K562 (cell line): ENCODE measurements around the gene DPEP3. TPM values are rescaled to one million over a fixed set of nuclear protein-coding genes. Genes with fewer than 3 reads are reported as not detected.

Source experiments
- FOXK1 ChIP-seq: sonication (generic); formaldehyde crosslinking; IDR thresholded peaks from 2 replicates; pipeline ENCODE4 v1.8.0; 2022; ENCODE audit warnings: missing genetic modification reagents, mild to moderate bottlenecking, borderline replicate concordance
- HEY1 ChIP-seq: fragments of 250-450 bp; sonication (Bioruptor Pico); IDR thresholded peaks from 2 replicates; pipeline ENCODE4 v1.5.0; 2020; ENCODE audit warnings: mild to moderate bottlenecking, moderate library complexity, borderline replicate concordance
- JUN ChIP-seq, 2 experiments: sonication (generic) in 1 of 2; formaldehyde crosslinking in 1 of 2; IDR thresholded peaks; 2 replicates each; pipeline versions ENCODE4 v1.6.1 to v1.8.0; 2012 to 2022; ENCODE audit warnings: borderline replicate concordance in 2 of 2, mild to moderate bottlenecking in 2 of 2, improper control_type of control experiment in 1 of 2, low read depth in 1 of 2, low read length in 1 of 2, missing genetic modification reagents in 1 of 2
- LCOR ChIP-seq: sonication (generic); formaldehyde crosslinking; IDR thresholded peaks from 2 replicates; pipeline ENCODE4 v1.8.0; 2022; ENCODE audit warnings: mild to moderate bottlenecking, missing genetic modification reagents
- NR1H2 ChIP-seq: sonication (generic); formaldehyde crosslinking; IDR thresholded peaks from 2 replicates; pipeline ENCODE4 v1.4.0; 2020; ENCODE audit warnings: mild to moderate bottlenecking, missing genetic modification reagents
- RBFOX2 ChIP-seq: fragments of 200-400 bp; formaldehyde crosslinking; IDR thresholded peaks from 2 replicates; pipeline ENCODE4 v1.6.1; 2017; ENCODE audit warnings: low read depth, mild to moderate bottlenecking, low read length, moderate library complexity
- ZNF212 ChIP-seq: fragments of 450-650 bp; formaldehyde crosslinking; IDR thresholded peaks from 2 replicates; pipeline ENCODE4 v1.4.0; 2020; ENCODE audit warnings: mild to moderate bottlenecking
- ZNF41 ChIP-seq: fragments of 250-450 bp; sonication (Bioruptor Pico); conservative IDR thresholded peaks from 2 replicates; pipeline ENCODE4 v1.4.0; 2020; ENCODE audit warnings: mild to moderate bottlenecking
- polyA plus RNA-seq, 8 experiments: library from polyadenylated mRNA; depleted of rRNA in 4 of 8; stranded (reverse) in 5 of 8; unstranded in 3 of 8; fragments of >200 nt; fragmentation: Nextera tagmentation in 2 of 8; fragmentation: Illumina TruSeq in 1 of 8; extraction: Ambion mirVana in 2 of 8; extraction: Trizol in 1 of 8; gene quantifications; 2 replicates each; pipeline versions ENCODE4 v1.2.1 to v1.2.3, GENCODE V29; 2011 to 2014; ENCODE audit warnings: inconsistent platforms in 1 of 8, missing spikeins in 1 of 8
- total RNA-seq, 7 experiments: library from RNA; depleted of rRNA in 6 of 7; stranded (reverse); fragments of >200 nt in 6 of 7; fragmentation: Illumina TruSeq in 2 of 7; extraction: Trizol in 2 of 7; gene quantifications; 2 replicates each; pipeline versions ENCODE4 v1.2.1 to v1.2.3, GENCODE V29; 2011 to 2021; ENCODE audit warnings: low replicate concordance in 1 of 7
- TF ChIP-seq, protein P1 (sequence below), 2 experiments: fragments of 450-650 bp; IDR thresholded peaks; 2 replicates each; pipeline ENCODE4 v1.6.1; 2016; ENCODE audit warnings: mild to moderate bottlenecking in 2 of 2, borderline replicate concordance in 1 of 2, low read depth in 1 of 2, moderate library complexity in 1 of 2
- TF ChIP-seq, protein P2 (sequence below): fragments of 250-450 bp; sonication (Bioruptor Pico); IDR thresholded peaks from 2 replicates; pipeline ENCODE4 v1.8.0; 2022; ENCODE audit warnings: moderate library complexity, mild to moderate bottlenecking, inconsistent platforms
- TF ChIP-seq, protein P3 (sequence below): IDR thresholded peaks from 2 replicates; pipeline ENCODE4 v1.6.1; 2014; ENCODE audit warnings: antibody characterized with exemption
- TF ChIP-seq, protein P4 (sequence below), 3 experiments: fragments of 200-800 bp in 1 of 3; sonication (Bioruptor generic) in 1 of 3; sonication (generic) in 1 of 3; formaldehyde crosslinking in 1 of 3; IDR thresholded peaks; 2 replicates each; pipeline versions ENCODE4 v1.6.1 to v1.8.0; 2016 to 2022; ENCODE audit warnings: mild to moderate bottlenecking in 2 of 3, missing compliant biosample characterization in 2 of 3, missing genetic modification characterization in 2 of 3, missing genetic modification reagents in 1 of 3

Gene DPEP3
- total and polyA plus RNA-seq, 9 of the 15 experiments (the other 6 are each of a cell fraction or from before 2014, with no cell fraction given): not detected

DNA sequence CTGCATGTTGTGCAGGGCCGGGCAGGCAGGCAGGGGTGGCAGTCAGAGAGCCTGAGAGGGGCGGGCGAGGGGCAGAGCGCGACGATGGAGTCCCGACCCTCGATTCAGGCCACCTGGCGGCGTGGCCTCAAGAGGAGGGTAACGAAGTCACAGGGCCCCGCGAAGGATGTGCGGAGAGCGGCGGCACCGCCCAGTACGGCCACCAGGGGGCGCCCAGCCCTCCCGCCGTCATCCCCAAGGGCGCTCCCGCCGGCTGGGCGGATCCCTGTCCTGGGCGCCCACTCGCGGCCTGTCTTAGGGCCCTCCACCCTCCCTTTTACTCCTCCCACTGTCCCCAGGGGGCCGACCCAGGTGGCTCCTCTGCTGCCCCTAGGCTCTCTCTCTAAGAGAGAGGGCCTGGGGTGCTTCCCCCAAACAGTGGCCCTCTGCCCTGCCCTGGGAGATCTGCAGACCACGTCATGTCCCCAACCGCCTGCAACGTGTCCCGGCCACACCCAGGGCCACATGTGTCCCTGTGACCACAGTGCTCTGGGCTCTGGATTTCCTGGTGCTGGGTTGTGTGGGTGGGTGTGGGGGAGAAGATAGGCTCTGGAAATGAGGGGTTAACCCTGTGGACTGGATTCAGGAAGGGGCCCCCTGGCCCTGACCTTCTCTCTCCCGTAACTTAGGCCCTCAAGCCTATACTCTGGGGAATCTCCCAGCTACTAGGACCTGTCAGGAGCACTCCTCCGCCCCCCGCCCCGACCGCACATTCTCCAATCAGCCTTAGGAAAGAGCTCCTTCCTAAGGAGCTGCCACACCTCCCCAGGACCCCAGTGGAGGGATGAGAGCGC lies 13.1 kb upstream of the DPEP3 start (continued):
- TF ChIP-seq, protein P1, sequence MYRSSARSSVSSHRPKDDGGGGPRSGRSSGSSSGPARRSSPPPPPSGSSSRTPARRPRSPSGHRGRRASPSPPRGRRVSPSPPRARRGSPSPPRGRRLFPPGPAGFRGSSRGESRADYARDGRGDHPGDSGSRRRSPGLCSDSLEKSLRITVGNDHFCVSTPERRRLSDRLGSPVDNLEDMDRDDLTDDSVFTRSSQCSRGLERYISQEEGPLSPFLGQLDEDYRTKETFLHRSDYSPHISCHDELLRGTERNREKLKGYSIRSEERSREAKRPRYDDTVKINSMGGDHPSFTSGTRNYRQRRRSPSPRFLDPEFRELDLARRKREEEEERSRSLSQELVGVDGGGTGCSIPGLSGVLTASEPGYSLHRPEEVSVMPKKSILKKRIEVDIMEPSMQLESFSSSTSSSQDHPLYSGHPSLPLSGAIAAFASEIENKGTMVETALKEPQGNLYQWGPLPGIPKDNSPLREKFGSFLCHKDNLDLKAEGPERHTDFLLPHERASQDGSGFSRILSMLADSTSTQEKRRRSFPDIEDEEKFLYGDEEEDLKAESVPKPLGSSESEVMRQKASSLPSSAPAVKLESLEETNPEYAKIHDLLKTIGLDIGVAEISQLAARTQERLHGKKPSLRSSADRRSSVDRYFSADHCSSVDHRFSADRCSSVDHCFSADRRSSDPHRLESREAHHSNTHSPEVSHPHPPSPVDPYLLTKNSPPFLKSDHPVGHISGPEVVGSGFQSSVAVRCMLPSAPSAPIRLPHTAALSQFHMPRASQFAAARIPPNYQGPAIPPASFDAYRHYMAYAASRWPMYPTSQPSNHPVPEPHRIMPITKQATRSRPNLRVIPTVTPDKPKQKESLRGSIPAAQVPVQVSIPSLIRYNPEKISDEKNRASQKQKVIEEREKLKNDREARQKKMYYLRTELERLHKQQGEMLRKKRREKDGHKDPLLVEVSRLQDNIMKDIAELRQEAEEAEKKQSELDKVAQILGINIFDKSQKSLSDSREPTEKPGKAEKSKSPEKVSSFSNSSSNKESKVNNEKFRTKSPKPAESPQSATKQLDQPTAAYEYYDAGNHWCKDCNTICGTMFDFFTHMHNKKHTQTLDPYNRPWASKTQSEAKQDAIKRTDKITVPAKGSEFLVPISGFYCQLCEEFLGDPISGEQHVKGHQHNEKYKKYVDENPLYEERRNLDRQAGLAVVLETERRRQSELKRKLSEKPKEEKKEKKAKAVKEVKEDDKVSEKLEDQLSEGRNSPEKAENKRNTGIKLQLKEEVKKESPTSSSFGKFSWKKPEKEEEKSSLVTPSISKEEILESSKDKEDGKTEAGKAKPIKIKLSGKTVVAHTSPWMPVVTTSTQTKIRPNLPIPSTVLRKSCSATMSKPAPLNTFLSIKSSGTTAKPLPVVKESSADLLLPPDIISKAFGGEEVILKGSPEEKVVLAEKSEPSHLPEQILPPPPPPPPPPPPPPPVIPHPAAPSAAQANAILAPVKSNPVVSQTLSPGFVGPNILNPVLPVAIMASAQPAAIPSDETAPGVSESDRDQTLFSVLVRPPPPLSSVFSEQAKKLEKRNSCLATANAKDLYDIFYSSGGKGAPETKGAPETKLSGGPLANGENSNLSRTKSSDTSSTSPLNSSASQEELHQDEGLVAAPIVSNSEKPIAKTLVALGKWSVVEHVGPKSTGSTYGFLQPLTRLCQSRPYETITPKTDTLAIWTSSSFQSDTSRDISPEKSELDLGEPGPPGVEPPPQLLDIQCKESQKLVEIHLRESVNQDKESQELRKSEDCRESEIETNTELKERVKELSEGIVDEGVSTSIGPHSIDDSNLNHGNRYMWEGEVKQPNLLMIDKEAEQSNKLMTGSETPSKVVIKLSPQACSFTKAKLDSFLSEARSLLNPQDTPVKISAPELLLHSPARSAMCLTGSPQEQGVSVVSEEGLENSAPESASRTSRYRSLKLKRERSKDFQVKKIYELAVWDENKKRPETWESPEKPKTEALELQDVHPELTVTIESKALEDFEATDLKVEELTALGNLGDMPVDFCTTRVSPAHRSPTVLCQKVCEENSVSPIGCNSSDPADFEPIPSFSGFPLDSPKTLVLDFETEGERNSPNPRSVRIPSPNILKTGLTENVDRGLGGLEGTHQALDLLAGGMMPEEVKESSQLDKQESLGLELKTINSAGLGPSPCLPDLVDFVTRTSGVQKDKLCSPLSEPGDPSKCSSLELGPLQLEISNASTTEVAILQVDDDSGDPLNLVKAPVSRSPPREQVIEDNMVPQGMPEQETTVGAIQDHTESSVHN (IDR thresholded peaks at IDR 0.05; ENCODE audit: borderline replicate concordance in 1 of 2, low read depth in 1 of 2): no peak
- TF ChIP-seq ZNF41 (CRISPR knock-in tag) (no peak), FOXK1 (CRISPR knock-in tag) (no peak), ZNF212 (0 out of 2 replicates have a peak, but pooled peaks have one; percentile 73), NR1H2 (CRISPR knock-in tag) (no peak), LCOR (CRISPR knock-in tag) (peak; percentile 82), HEY1 (CRISPR knock-in tag) (no peak), RBFOX2 (peak; percentile 83), JUN (IDR thresholded peaks at IDR 0.05; ENCODE audit: borderline replicate concordance, low read depth, low read length) (peak; percentile 52), JUN (CRISPR knock-in tag; IDR thresholded peaks at IDR 0.05; ENCODE audit: borderline replicate concordance) (no peak)
- TF ChIP-seq, protein P2, sequence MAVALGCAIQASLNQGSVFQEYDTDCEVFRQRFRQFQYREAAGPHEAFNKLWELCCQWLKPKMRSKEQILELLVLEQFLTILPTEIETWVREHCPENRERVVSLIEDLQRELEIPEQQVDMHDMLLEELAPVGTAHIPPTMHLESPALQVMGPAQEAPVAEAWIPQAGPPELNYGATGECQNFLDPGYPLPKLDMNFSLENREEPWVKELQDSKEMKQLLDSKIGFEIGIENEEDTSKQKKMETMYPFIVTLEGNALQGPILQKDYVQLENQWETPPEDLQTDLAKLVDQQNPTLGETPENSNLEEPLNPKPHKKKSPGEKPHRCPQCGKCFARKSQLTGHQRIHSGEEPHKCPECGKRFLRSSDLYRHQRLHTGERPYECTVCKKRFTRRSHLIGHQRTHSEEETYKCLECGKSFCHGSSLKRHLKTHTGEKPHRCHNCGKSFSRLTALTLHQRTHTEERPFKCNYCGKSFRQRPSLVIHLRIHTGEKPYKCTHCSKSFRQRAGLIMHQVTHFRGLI (CRISPR knock-in tag): no peak
- TF ChIP-seq, protein P3, sequence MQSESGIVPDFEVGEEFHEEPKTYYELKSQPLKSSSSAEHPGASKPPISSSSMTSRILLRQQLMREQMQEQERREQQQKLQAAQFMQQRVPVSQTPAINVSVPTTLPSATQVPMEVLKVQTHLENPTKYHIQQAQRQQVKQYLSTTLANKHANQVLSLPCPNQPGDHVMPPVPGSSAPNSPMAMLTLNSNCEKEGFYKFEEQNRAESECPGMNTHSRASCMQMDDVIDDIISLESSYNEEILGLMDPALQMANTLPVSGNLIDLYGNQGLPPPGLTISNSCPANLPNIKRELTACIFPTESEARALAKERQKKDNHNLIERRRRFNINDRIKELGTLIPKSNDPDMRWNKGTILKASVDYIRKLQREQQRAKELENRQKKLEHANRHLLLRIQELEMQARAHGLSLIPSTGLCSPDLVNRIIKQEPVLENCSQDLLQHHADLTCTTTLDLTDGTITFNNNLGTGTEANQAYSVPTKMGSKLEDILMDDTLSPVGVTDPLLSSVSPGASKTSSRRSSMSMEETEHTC: no peak
- TF ChIP-seq, protein P4, sequence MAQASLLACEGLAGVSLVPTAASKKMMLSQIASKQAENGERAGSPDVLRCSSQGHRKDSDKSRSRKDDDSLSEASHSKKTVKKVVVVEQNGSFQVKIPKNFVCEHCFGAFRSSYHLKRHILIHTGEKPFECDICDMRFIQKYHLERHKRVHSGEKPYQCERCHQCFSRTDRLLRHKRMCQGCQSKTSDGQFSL (CRISPR knock-in tag; IDR thresholded peaks at IDR 0.05): peak; percentile 55; the same call in 1 of the 2 replicates
- TF ChIP-seq, protein P4 (tag; IDR thresholded peaks at IDR 0.05): no peak
